ENCODE results near the gene ELP6.

DNA sequence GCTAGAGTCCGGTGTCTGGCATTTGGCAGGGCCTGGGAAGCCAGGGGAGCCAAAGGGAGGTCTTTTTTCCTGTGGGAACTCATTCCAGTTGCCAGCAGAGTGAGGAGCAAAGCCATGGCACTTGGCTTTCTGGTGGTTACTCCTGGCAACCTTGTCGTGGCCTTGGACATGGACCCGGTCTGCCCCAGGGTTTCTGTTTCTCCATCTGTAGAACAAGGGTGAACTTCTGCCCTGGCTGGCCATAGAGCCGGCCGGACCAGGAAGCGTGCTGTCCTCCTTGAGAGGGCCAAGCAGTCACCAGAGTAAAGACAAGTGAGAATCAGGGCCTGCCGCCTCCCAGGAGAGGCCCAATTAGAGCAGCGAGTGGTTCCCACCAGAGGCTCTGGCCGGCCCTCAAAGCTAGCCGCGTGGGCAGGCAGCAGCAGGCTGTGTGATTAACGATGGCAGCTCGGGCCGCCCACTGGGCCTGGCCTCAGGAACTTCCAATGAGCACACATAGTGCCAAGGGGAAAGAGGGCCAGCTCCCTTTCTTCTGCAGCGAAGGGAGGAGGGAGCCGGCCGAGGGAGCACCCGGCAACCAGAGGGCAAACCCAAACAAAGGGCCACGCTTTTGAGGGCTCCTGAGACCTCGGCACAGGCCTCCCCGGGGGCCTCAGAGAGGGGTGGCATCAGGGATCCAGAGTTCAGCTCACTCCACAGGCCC is 29.1 kb upstream of the ELP6 start:
- no peak for TF ChIP-seq POLR2A (IDR thresholded peaks at IDR 0.05)
- TF ChIP-seq, protein P1, sequence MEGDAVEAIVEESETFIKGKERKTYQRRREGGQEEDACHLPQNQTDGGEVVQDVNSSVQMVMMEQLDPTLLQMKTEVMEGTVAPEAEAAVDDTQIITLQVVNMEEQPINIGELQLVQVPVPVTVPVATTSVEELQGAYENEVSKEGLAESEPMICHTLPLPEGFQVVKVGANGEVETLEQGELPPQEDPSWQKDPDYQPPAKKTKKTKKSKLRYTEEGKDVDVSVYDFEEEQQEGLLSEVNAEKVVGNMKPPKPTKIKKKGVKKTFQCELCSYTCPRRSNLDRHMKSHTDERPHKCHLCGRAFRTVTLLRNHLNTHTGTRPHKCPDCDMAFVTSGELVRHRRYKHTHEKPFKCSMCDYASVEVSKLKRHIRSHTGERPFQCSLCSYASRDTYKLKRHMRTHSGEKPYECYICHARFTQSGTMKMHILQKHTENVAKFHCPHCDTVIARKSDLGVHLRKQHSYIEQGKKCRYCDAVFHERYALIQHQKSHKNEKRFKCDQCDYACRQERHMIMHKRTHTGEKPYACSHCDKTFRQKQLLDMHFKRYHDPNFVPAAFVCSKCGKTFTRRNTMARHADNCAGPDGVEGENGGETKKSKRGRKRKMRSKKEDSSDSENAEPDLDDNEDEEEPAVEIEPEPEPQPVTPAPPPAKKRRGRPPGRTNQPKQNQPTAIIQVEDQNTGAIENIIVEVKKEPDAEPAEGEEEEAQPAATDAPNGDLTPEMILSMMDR (IDR thresholded peaks at IDR 0.05 in 4 of 5, conservative IDR thresholded peaks at IDR 0.05 in 1 of 5), result no peak
